GM23338 (cell line): Measurements from ENCODE around the gene GPR55. TPM values are rescaled to one million over a fixed set of nuclear protein-coding genes. Genes with fewer than 3 reads are reported as not detected.

Source experiments
- ATAC-seq: fragments of 200-7000 bp; cut with Tn5 transposase; 3 replicates; pipeline ENCODE4 v1.9.1; 2020
- DNase-seq: peaks from one replicate; pipeline ENCODE4 v3.0.0-alpha.2; 2015; ENCODE audit warnings: low spot score
- H2AFZ ChIP-seq: fragments of 200-600 bp; sonication (generic); 2 replicates; pipeline ENCODE4 v1.8.0; 2016; ENCODE audit warnings: antibody characterized with exemption, mild to moderate bottlenecking, moderate library complexity
- H3F3A ChIP-seq: fragments of 200-600 bp; sonication (generic); replicated peaks from 2 replicates; pipeline ENCODE4 v1.8.0; 2017; ENCODE audit warnings: antibody characterized with exemption, mixed run types, low read depth
- H3K27ac ChIP-seq: fragments of 200-600 bp; sonication (generic); 2 replicates; pipeline ENCODE4 v1.6.1; 2016; ENCODE audit warnings: low read depth
- H3K27me3 ChIP-seq: fragments of 200-600 bp; sonication (generic); 2 replicates; pipeline ENCODE4 v1.8.0; 2016; ENCODE audit warnings: mild to moderate bottlenecking, mixed run types, moderate library complexity; ENCODE audit not compliant: insufficient read depth
- H3K36me3 ChIP-seq: fragments of 200-600 bp; sonication (generic); 2 replicates; pipeline ENCODE4 v1.8.0; 2016; ENCODE audit warnings: mild to moderate bottlenecking; ENCODE audit not compliant: insufficient read depth
- H3K4me1 ChIP-seq: fragments of 200-600 bp; sonication (generic); 2 replicates; pipeline ENCODE4 v1.8.0; 2016; ENCODE audit warnings: mild to moderate bottlenecking, moderate library complexity; ENCODE audit not compliant: insufficient read depth
- H3K4me2 ChIP-seq: fragments of 200-600 bp; sonication (generic); 2 replicates; pipeline ENCODE4 v1.7.1; 2017; ENCODE audit warnings: mixed run types
- H3K4me3 ChIP-seq: fragments of 200-600 bp; sonication (generic); 2 replicates; pipeline ENCODE4 v1.6.1; 2016; ENCODE audit warnings: mixed run types
- H3K79me2 ChIP-seq: fragments of 200-600 bp; sonication (generic); replicated peaks from 2 replicates; pipeline ENCODE4 v1.8.0; 2017; ENCODE audit warnings: mild to moderate bottlenecking; ENCODE audit not compliant: insufficient read depth
- H3K9me2 ChIP-seq: fragments of 200-600 bp; sonication (generic); 2 replicates; pipeline ENCODE4 v1.8.0; 2017; ENCODE audit not compliant: insufficient read depth
- H4K20me1 ChIP-seq: fragments of 200-600 bp; sonication (generic); replicated peaks from 2 replicates; pipeline ENCODE4 v1.8.0; 2017; ENCODE audit warnings: mild to moderate bottlenecking; ENCODE audit not compliant: insufficient read depth
- H3K27ac Mint-ChIP-seq: 2 replicates; pipeline ENCODE4 v1.8.0; 2020; ENCODE audit warnings: inconsistent platforms, mild to moderate bottlenecking, moderate library complexity, mixed read lengths
- H3K27me3 Mint-ChIP-seq: 3 replicates; pipeline ENCODE4 v1.8.0; 2022; ENCODE audit warnings: low read depth, mild to moderate bottlenecking, moderate library complexity, mixed read lengths, inconsistent platforms; ENCODE audit not compliant: insufficient read depth, poor library complexity
- H3K36me3 Mint-ChIP-seq: 3 replicates; pipeline ENCODE4 v1.8.0; 2021; ENCODE audit warnings: low read depth, mild to moderate bottlenecking, inconsistent platforms, moderate library complexity, mixed read lengths
- H3K4me1 Mint-ChIP-seq: 3 replicates; pipeline ENCODE4 v1.8.0; 2020; ENCODE audit warnings: mild to moderate bottlenecking, inconsistent platforms, mixed read lengths
- H3K4me3 Mint-ChIP-seq: 3 replicates; pipeline ENCODE4 v1.8.0; 2021; ENCODE audit warnings: moderate library complexity, mild to moderate bottlenecking, inconsistent platforms, mixed read lengths
- H3K9me3 Mint-ChIP-seq: 3 replicates; pipeline ENCODE4 v1.8.0; 2020; ENCODE audit warnings: moderate library complexity, mild to moderate bottlenecking, inconsistent platforms, mixed read lengths
- ETS1 ChIP-seq: IDR thresholded peaks from 2 replicates; pipeline ENCODE4 v1.6.1; 2016; ENCODE audit warnings: antibody characterized with exemption
- EZH2phosphoT487 ChIP-seq: fragments of 200-600 bp; sonication (generic); IDR thresholded peaks from one replicate; pipeline ENCODE4 v1.8.1; 2018; ENCODE audit warnings: antibody characterized with exemption; ENCODE audit not compliant: unreplicated experiment
- POLR2AphosphoS5 ChIP-seq: IDR thresholded peaks from 2 replicates; pipeline ENCODE4 v1.6.1; 2016; ENCODE audit warnings: antibody characterized with exemption, low read depth
- REST ChIP-seq: IDR thresholded peaks from one replicate; pipeline ENCODE4 v1.6.1; 2018; ENCODE audit warnings: antibody characterized with exemption; ENCODE audit not compliant: unreplicated experiment
- ZNF462 ChIP-seq: fragments of 250-450 bp; sonication (Bioruptor Pico); IDR thresholded peaks from 2 replicates; pipeline ENCODE4 v1.5.0; 2020; ENCODE audit warnings: mild to moderate bottlenecking, moderate library complexity
- polyA plus RNA-seq: library from polyadenylated mRNA; unstranded; fragments of >200 nt; fragmentation: Nextera tagmentation; extraction: Ambion mirVana; gene quantifications from 2 replicates; pipeline ENCODE4 v1.2.1, GENCODE V29; 2016
- total RNA-seq: library from RNA; depleted of rRNA; stranded (reverse); fragments of >200 nt; shearing (Covaris generic); gene quantifications from 2 replicates; pipeline ENCODE4 v1.2.3, GENCODE V29; 2014; rRNA removed

The GPR55 gene
- total and polyA plus RNA-seq, 2 experiments from 2014 or later = not detected

GRCh38 chr2:230861552-230862255, 63.3 kb downstream of the GPR55 start:
- TF ChIP-seq EZH2phosphoT487 (no peak), REST (no peak), ZNF462 (no peak), ETS1 (no peak), POLR2AphosphoS5 (no peak)
- Histone ChIP-seq H3K36me3 (no peaks in the 10 kb centered on the region), H3K79me2 (peaks cover 18% of the 10 kb centered on the region), H3K27ac (peak overlapping the region; percentile 46; the same call in 1 of the 2 replicates), H3K4me3 (no peak overlapping the region), H3K4me1 (peaks cover 28% of the 10 kb centered on the region), H4K20me1 (0 out of 2 replicates have a peak, but pooled peaks cover 3% of the 10 kb centered on the region), H3K9me2 (no peaks in the 10 kb centered on the region), H2AFZ (peak overlapping the region; percentile 69; the same call in 1 of the 2 replicates), H3F3A (no peaks in the 10 kb centered on the region; the same call in 1 of the 2 replicates), H3K27me3 (no peaks in the 10 kb centered on the region), H3K4me2 (peak overlapping the region; percentile 65)
- Mint-ChIP-seq H3K36me3 (no peaks in the 10 kb centered on the region; the same call in 2 of the 3 replicates), H3K4me1 (peaks cover 39% of the 10 kb centered on the region), H3K27ac (peak overlapping the region; percentile 19), H3K9me3 (no peaks in the 10 kb centered on the region; the same call in 2 of the 3 replicates), H3K4me3 (peak overlapping the region; percentile 36), H3K27me3 (peaks cover 22% of the 10 kb centered on the region)
- ATAC-seq = peak; percentile 50
- peak; percentile 84 for DNase-seq

Other genes with a start within 250 kb of the GPR55 start
- gene CAB39, start 212.4 kb downstream of the GPR55 start, total RNA-seq = 67.5 and 73.9 TPM in 2 replicates
- gene CAB39, start 212.4 kb downstream of the GPR55 start, polyA plus RNA-seq = 15.5 and 18.7 TPM in 2 replicates
- gene ITM2C, start 60.3 kb downstream of the GPR55 start, total RNA-seq = 314 and 367 TPM in 2 replicates
- gene ITM2C, start 60.3 kb downstream of the GPR55 start, polyA plus RNA-seq = 240 and 241 TPM in 2 replicates
- not detected in 2 replicates for gene SPATA3, start 70.9 kb upstream of the GPR55 start, total RNA-seq
- gene SPATA3, start 70.9 kb upstream of the GPR55 start, polyA plus RNA-seq = not detected in 2 replicates
- 1.3 and 1.4 TPM in 2 replicates for gene C2orf72, start 112.3 kb upstream of the GPR55 start, total RNA-seq
- 0.17 and 0.37 TPM in 2 replicates for gene C2orf72, start 112.3 kb upstream of the GPR55 start, polyA plus RNA-seq
- gene PSMD1, start 131.6 kb upstream of the GPR55 start, total RNA-seq = 148 and 180 TPM in 2 replicates
- 156 and 177 TPM in 2 replicates for gene PSMD1, start 131.6 kb upstream of the GPR55 start, polyA plus RNA-seq
- not detected in 2 replicates for gene HTR2B, start 199.8 kb upstream of the GPR55 start, total RNA-seq
- 0.16 and 0.47 TPM in 2 replicates for gene HTR2B, start 199.8 kb upstream of the GPR55 start, polyA plus RNA-seq